GM21786 (cell line): Measurements from ENCODE around the gene NLGN3.

Experiments used
- ATAC-seq: cut with Tn5 transposase; IDR thresholded peaks from one replicate; pipeline ENCODE4 v1.9.1; 2021; ENCODE audit not compliant: unreplicated experiment

Gene NLGN3

GRCh38 chrX:71144651-71145050 lies at the start of gene NLGN3:
Gene NLGN3 (plus strand): TSS chrX:71144841. CDS start chrX:71147750, 2,909 bp downstream.
- no peak for ATAC-seq

GRCh38 chrX:71095033-71095432 lies 49.6 kb upstream of the NLGN3 start:
- ATAC-seq: no peak

GRCh38 chrX:71095555-71095980 lies 49.1 kb upstream of the NLGN3 start, which contains the start of gene FOXO4:
Gene FOXO4 (plus strand): TSS chrX:71095851. CDS start chrX:71096529, 678 bp downstream.
- peak; percentile 88 for ATAC-seq

- ATAC-seq: no peak
These were observed 48.5 kb upstream of the NLGN3 start for GRCh38 chrX:71095981-71096759.

- no peak for ATAC-seq
These were observed 47.9 kb upstream of the NLGN3 start for GRCh38 chrX:71096760-71097032.

- peak; percentile 32 for ATAC-seq
These were observed 46.3 kb upstream of the NLGN3 start for GRCh38 chrX:71098302-71098701.

GRCh38 chrX:71098951-71099506 lies 45.6 kb upstream of the NLGN3 start:
- ATAC-seq: no peak

GRCh38 chrX:71099736-71100135 lies 44.9 kb upstream of the NLGN3 start:
- no peak for ATAC-seq

GRCh38 chrX:71100581-71101505 lies 43.8 kb upstream of the NLGN3 start:
- no peak for ATAC-seq

- no peak for ATAC-seq
These were observed 42.3 kb upstream of the NLGN3 start for GRCh38 chrX:71102292-71102691.

GRCh38 chrX:71103110-71103983 lies 41.3 kb upstream of the NLGN3 start:
- peak; percentile 57 for ATAC-seq

- no peak for ATAC-seq
These were observed 39.0 kb upstream of the NLGN3 start for GRCh38 chrX:71105628-71106027.

GRCh38 chrX:71106427-71106826 lies 38.2 kb upstream of the NLGN3 start, which contains the start of gene CXorf65:
Gene CXorf65 (minus strand): TSS chrX:71106740. CDS start chrX:71106556, 184 bp downstream.
- no peak for ATAC-seq

GRCh38 chrX:71107245-71107644 lies 37.4 kb upstream of the NLGN3 start:
- no peak for ATAC-seq

- no peak for ATAC-seq
These were observed 36.8 kb upstream of the NLGN3 start for GRCh38 chrX:71107762-71108360.

GRCh38 chrX:71109051-71109450 lies 35.6 kb upstream of the NLGN3 start:
- no peak for ATAC-seq

- peak; percentile 91 for ATAC-seq
These were observed 33.3 kb upstream of the NLGN3 start, which contains the start of gene IL2RG for GRCh38 chrX:71111141-71111843. Gene IL2RG (minus strand): TSS chrX:71111577. CDS start chrX:71111539, 38 bp downstream.

GRCh38 chrX:71111921-71112431 lies 32.7 kb upstream of the NLGN3 start:
- peak; percentile 7 for ATAC-seq

- ATAC-seq: no peak
These were observed 27.3 kb upstream of the NLGN3 start for GRCh38 chrX:71117358-71117757.
